NCI-H446 (cell line): ENCODE data around the gene ADH1C.
"Not testable (repeated sequence)": the region's sequence is repeated elsewhere in the genome, so short reads cannot be mapped to it uniquely, and the experiment has no call there.

Source experiments
- DNase-seq, 2 experiments: peaks; one replicate each; lab custom pipeline; 2025; lab: John Stamatoyannopoulos, UW

Gene ADH1C

DNA sequence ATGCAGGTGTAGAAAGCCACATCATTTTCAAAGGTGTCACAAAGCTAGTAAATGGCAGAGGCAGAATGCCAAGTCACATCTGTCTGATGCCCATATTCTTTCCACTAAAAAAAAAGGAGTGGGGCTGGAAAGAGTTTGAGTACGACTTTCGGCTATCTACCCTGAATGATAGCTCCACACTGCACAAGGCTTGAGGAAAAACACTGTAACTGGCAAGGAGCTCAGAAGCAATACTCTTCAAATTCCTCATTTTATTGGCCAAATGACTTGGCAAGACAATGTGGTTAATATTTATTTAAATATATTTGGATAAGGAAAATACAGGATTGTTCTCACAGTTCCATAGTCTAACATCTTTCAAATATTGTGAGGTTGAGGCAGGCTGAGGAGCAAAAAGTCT, 5.4 kb upstream of the ADH1C start:
- no peak for DNase-seq

DNA sequence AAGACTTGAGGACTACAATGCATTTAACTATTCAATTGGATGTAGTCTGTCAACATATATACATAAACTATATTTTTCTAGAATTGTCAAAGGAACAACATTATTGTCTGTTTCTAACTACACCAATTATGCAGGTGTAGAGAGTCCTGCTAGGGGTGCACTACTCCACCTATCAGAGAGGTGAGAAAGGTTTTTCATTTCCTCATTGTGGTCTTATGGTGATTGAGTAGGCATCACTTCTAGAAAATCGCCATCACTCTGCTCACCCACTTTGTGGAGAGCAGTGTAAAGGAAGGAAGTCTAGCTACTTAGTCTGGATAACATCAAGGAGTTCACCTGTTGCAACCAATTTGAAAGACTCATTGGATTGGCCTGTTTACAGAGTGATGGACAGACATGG, 4.4 kb upstream of the ADH1C start:
- DNase-seq: no peak

DNA sequence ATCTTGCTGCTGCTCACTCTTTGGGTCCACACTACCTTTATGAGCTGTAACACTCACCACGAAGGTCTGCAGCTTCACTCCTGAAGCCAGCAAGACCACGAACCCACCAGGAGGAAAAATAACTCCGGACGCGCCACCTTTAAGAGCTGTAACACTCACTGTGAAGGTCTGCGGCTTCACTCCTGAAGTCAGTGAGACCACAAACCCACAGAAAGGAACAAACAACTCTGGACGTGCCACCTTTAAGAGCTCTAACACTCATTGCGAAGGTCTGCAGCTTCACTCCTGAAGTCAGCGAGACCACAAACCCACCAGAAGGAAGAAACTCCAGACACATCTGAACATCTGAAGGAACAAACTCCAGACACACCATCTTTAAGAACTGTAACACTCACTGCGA, 3.6 kb upstream of the ADH1C start:
- not testable (repeated sequence) for DNase-seq

DNA sequence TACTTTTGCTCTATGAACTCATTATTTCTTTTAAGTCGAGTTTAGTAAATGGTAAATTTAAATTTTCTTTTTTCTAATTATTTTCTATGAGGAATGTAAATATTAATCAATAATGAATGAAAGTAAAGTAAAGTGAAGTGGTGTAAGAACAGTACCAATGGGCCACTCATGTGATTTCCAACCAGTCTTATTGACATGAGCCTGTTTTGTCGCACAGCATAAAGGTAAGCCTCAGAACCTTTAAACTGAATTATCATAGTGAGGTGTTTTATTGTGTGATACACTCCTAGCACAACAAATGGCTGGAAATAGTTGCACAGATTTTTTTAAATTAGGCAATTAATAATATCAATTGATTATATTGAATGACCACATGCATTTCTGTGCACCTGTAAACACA, 1.1 kb downstream of the ADH1C start:
- DNase-seq: no peak

DNA sequence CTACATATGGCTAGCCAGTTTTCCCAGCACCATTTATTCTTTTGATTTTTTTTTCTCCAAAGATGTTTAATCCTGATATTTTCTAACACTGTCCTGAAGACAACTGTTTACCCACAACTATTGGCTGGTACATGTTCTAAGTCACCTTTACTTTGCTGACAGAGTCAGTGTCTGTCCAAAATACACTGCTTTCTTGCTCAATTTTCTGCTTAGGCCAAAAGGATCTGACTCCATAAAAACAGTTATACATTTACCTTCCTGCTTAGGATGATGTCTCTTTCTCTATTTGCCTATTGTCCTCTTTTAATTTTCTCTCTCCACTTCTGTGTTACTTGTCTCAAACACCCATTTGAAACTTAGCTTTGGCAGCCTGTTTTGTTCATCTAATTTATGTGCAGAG, 3.2 kb downstream of the ADH1C start:
- no peak for DNase-seq

DNA sequence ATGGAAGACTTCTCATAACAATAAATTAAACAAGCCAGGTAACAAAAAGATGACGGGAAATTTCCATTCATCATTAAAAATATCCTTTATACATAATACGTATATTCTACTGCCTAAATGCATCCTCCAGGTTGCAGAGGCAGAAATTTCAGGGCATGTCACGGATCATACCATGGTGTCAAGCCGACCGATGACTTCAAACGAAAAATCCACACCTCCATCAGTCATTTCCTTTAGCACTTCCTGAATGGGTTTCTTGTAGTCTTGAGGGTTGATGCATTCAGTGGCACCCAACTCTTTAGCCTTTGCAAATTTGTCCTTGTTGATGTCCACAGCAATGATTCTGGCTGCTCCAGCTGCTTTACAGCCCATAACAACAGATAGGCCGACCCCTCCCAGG, 9.9 kb downstream of the ADH1C start:
- DNase-seq: not testable (repeated sequence)

DNA sequence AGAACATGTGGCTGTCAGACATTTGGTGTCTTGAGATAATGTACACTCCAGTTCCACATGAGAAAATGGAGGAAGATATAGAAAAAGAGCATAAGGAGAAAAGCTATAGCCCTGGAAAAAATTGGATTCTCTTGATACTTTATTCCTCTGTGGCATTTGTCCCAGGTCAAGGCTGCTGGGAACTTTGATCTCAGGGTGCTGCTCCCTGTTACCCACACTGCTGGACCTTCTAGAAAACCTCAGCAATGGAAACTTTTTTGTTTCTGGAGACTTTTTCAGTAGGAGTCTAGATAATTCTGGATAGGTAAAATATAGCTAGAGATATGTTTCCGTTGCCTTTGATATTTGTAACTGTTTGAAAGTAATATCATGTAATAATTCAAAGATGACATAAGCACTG, 11.1 kb downstream of the ADH1C start:
- no peak for DNase-seq

DNA sequence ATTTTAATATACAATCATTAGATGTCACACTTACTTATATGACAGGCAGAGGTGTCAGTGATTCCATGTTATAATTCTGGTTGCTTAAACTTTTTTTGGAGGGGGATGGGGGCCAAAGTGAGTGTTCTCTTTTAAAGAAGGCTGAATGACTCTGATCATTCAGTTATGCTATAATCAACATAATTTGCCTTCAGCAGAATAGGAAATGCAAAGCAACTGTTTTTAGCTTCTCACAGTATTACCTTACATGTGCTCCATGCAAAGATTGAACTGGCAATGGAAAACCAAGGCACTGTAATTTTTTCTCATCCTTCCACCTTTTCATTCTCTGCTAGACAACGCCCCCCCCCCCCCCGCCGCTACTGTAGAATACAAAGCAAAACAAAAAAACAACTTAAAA, 13.4 kb downstream of the ADH1C start:
- no peak for DNase-seq

DNA sequence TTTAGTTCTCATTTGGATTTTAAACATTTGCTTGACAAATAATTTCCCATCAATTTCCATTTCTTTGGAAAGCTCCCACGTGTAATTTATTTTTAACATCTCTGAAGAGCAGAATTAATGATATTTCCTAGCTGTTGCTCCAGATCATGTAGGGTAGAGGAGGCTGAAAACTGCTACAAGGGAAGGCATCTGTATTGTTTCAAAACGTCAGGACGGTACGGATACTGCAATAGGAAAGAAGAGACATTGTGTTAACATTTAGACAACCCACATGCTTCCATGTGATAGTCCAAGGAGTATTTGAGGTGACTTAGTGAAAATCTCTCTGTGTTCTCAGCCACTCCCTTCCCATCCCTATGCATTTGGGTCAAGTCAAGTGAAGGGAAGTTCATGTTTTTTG, 16.0 kb downstream of the ADH1C start:
- DNase-seq: no peak

DNA sequence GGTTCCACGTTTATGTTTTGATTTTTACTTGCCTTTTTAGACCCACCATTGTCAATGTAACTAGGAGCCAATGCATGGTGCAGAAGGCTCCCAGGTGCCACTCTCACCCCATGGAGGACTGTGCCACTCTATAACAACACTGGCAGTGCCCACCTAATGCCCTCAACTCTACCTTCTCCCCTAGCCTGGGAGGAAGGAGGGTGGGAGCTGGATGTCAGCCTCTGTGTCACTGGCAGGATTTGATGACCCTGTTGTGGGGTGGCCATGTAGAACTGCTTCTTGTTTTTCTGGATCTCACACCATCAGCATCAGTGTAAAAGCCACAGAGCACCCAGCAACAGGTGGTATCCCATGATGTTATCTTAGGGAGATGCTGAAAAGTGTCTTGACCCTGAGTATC, 17.7 kb downstream of the ADH1C start:
- DNase-seq: no peak

DNA sequence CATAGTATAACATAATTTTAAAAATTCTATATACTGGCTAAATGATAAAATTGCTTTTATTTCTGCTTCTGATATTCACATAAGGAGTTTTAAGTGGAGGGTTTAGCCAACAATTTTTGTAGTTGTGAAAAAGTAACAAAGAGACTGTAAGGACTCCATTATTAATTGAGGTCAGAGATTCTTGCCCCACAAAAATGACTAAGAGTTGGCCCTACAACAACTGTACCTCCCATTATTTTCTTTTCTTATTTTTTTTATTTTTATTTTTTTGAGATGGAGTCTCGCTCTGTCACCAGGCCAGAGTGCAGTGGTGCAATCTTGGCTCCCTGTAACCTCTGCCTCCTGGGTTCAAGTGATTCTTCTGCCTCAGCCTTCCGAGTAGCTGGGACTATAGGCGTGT, 21.9 kb downstream of the ADH1C start:
- DNase-seq: no peak

DNA sequence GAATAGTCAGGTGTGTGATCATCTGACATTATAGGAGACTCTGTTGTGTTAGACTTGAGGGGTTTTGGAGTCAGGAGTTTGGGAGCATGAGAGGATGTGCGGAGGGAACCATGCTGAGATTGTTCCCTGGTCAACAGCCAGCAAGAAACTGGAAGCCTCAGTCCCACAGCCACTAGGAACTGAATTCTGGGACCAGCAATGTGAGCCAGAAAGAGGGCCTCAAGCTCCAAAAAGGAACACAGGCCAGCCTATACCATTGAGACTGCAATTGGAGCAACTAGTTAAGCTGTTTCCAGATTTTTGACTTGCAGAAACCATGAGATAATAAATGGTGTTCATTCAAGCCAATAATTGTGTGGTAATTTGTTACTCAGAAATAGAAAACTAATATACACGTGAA, 22.7 kb downstream of the ADH1C start:
- DNase-seq: no peak

DNA sequence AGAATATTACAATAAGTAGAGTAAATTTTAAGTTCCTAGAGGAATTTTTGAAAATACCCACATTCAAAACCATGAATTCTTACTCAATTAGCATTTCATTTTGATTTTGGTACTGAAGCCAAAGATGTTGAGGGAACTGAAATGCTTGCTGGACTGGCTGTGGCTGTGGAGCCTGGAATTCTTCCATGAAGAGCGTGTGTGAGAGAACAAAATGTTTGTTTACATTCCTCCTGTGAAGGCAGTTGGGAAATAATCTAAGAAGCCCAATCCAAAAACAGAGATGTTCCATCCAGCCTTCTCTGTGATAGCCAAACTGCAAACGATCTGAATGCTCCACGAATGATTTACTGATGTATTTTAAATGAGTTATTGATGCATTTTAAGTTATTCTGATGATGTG, 27.6 kb downstream of the ADH1C start:
- DNase-seq: peak; percentile 1 to 61

DNA sequence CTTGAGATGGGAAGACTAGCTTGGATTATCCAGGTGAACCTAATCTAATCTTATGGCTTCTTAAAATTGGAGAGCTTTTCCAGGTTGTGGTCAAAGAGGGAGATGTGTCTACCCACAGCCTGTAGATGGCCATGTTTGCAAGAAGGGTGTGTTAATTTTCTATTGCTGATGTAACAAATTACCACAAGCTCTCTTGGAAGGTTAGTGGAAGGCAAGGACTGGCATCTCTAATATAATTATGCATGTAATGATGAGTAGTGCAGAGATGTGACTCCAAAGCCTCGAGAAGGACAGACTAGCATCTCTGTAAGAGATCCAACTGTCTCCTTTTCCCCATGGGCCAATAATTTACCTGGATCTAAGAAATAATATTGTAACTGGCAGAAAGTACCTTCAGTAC, 28.2 kb downstream of the ADH1C start:
- no peak for DNase-seq

DNA sequence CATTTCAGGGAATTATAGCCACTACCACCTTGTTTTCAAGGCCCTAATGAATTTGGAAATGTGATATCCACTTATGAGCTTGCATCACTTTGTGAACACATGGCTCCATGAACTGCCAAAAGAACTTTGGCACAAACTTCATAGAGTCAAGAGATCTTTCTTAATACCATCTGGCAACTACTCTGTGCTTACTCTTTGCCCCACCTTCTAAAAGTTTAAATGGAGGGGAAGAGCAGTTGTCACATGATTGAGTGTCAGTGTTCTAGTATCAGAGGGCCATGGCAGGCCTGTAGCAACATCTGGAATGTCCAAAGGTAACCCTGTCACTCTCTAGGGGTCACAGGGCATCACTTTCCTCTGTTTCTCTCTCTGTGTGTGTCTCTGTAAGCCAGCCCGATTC, 28.8 kb downstream of the ADH1C start:
- peak; percentile 51 to 76 for DNase-seq

DNA sequence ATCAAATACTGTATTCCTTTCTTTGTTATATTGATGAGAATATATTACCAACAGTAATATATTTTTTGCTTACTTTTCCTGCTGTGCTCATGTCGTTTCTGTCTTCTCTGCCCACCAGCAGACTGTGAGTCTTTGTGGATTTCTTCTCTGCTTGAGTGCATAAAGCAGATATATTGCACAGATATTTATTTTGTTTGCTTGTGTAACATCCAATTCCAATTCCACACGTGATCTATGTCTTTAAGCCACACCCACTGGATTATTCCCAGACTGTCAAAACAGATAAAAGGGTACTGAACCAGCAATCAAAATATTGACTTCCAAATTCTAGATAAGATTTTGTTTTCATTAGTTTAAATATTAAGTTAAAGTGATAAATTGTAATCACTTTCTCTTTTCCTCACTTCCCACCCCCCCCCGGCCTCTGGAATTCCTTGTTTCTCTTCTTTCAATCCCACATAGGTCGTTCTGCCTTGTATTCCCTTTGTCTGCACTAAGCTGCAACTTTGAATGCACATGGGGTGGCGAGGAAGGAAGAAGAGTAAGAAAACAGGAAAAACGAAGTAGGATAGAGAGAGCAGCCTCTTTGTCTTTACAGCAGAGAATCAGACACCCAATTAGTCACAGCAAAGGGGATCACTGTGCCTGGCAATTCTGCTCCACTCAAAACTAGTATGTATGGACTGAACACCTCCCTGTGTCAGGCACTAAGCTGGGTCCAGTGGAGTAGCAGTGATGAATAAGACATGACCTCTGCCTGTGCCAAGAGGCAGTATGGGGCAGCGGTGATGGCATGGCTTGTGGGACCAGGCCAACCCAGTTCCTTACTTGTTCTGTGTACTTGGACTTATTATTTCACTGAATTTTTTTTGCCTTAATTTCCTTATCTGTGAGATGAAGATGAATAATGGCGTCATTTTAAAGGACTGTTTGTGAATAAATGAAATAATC, 31.0 kb downstream of the ADH1C start, which contains the start of gene ADH1B:
Gene ADH1B (minus strand): TSS at position 161 of the 951 bp plus-strand sequence. CDS start 70 bp downstream, at position 91.
- DNase-seq: no peak

DNA sequence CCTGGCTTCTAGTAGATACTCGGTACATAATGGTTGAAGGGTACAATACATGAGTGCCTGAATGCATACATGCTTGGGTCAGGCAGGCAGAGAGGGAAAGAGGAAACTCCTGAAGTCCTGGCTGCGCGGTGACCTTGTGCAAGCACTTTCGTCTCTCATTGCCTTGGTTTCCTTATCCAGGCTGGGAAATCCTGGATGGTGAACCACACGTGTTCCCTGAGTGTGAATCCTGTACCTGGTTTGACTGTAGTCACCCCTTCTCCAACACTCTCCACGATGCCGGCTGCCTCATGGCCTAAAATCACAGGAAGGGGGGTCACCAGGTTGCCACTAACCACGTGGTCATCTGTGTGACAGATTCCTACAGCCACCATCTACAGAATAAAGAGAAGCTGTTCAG, 34.7 kb downstream of the ADH1C start:
- not testable (repeated sequence) for DNase-seq

DNA sequence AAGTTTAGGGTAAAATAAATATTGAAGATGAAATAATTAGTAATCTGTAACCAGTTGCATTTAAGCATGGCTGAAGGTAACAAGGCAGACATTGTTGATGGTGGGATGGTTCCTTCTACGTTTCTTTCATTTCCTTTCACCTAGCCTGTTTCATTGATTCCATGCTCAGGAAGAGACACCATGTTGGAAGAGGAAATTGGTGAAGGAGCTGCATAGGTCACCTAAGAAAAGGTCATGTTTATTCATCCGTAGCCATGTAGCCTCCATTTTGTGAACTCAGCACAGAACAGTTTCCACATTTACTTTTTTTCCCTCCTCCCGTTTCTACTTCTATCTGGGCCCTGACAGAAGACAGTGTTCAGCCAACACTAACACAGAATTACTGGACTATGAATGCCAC, 35.2 kb downstream of the ADH1C start:
- DNase-seq: no peak

DNA sequence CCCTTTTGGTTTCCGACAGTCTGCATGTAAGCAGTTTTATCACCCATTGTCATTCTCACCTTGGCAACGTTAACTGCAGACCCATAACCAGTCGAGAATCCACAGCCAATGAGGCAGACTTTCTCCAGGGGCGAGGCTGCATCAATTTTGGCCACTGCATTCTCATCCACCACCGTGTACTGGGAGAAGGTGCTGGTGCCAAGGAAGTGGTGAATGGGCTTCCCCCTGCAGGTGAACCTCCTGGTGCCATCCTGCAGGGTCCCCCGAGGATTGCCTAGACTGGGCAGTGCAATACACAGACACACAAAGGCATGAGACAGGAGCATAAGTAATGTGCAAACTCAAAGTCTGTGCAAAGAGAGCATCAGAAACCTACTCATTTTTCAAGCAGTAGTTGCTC, 36.7 kb downstream of the ADH1C start:
- DNase-seq: no peak

DNA sequence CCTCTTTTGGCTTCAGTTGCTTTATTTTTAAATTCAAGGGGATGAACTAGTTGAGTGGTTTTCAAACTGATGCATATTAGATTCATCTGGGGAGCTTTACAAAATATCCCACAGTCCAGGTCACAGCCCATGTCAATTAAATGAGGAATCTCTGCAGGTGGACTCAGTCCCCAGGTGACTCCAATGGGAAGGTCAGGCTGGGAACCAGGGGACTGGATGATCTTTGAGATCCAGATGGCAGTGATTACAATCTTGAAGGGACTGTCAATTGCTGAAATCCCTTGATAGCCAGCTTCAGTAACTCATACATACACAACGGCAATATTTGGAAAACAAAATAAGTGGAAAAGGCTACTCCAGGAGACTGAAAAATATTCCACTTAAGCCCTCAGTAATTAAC, 38.3 kb downstream of the ADH1C start:
- no peak for DNase-seq

DNA sequence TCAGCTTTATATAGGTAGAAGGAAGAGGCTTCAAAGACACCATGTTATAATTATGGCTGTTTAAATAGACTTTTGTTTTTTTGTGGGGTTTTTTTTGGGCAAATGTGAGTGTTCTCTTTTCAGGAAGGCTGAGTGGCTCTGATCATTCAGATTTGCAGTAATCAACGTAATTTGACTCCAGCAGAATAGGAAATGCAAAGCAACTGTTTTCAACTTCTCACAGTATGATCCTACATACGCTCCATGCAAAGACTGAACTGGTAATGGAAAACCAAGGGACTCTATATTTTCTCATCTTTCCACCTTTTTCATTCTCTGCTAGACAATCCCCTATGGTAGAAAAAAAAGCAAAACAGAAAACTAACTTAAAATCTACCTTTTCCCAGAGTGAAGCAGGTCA, 42.2 kb downstream of the ADH1C start:
- DNase-seq: no peak

DNA sequence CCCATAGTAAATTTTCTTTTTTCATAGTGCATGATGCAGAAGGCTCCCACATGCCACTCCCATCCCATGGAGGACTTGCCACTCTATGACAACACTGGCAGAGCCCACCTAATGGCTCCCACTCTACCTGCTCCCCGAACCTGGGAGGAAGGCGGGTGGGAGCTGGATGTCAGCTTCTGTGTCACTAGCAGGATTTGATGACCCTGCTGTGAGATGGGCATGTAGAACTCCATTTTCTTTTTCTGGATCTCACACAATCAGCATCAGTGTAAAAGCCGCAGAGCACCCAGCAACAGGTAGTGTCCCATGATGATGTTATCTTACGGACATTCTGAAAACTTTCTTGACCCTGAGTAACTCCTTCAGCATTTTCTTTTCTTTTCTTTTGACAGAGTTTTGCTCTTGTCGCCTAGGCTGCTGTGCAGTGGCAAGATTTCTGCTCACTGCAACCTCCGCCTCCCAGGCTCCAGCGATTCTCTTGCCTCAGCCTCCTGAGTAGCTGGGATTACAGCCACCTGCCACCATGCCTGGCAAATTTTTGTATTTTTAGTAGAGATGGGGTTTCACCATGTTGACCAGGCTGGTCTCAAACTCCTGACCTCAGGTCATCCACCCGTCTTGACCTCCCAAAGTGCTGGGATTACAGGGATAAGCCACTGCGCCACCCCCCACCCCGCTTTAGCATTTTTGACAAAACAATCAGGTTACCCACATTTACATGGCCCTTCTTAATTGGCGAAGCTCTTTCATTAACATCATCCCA, 46.7 kb downstream of the ADH1C start:
- DNase-seq: no peak
